ENCODE measurements around the gene HOXB1. TPM values are rescaled to one million over a fixed set of nuclear protein-coding genes. Genes with fewer than 3 reads are reported as not detected.
A peak's percentile ranks its signal among the peaks of the same experiment; 100 is the strongest.

The HOXB1 gene
- polyA plus RNA-seq, 1 of the 3 experiments (the other 2 are of a cell fraction): not detected

DNA sequence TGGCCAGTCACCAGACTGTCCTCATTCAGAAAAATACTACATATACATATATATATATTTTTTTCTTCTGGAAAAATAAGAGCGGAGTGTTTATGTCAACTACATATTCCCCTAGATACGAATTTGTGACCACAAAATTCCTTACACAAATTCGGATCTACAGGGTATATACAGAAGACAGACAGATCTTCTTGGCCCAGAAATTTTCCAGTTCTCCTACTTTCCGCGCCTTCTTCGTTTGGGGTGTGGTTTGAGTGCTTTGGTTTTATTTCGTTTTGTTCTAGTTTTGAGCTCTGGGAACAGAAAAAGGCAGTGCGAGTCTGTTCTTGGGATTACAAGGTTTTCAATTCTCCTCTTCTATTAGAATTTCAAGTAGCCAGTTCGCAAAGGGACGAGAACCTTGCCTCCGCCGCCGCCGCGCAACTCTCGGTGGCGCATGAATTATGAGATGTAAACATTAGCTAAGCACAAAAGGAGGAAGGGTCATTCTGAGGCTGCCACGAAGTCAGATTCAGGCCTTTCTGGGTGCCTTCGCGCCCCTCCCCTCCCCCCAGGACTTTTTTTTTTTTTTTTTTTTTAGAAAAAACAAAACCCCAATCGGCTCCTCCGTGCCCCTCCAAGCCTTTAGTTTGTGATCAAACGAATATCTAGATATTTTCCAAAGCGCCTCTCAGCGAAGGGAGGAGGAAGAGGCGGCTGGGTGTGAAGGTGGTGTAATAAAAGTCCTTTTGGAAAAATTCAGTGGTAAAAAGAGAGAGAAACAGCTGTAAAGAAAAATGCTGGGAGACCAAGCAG, 49.1 kb upstream of the HOXB1 start:
- peaks cover 4% of the 10 kb centered on the region for H3F3A ChIP-seq (replicated peaks; ENCODE audit: insufficient read depth)
- peaks cover 0 to under 1% of the 10 kb centered on the region in 2 experiments; a peak in 1 of 4 replicates for H3K4me1 ChIP-seq (ENCODE audit: control insufficient read depth in 1 of 2, insufficient read depth in 2 of 2, low read depth in 1 of 2, low read length in 1 of 2)
- 27% methylated on average over 26 of the region's 26 CpGs for WGBS (ENCODE audit: low lambda C conversion rate)
- 0 out of 2 replicates have a peak, but pooled peaks have one; percentile 16 for TF ChIP-seq POLR2AphosphoS5 (IDR thresholded peaks at IDR 0.05; ENCODE audit: low read depth, low read length)
- no peak for TF ChIP-seq FOXJ3 (CRISPR knock-in tag; IDR thresholded peaks at IDR 0.05)
- H3K4me2 ChIP-seq: no peak overlapping the region
- H3K4me3 ChIP-seq (ENCODE audit: low read depth in 2 of 2, low read length in 1 of 2): no peak overlapping the region
- peaks cover 9% of the 10 kb centered on the region; the same call in 1 of the 2 replicates for H4K20me1 ChIP-seq (ENCODE audit: insufficient read depth)
- DNase-seq: no peak
- CTCF ChIA-PET: interaction anchor here (0.7 to 1.5 kb wide), 4 partner anchors 12 to 244 kb away, joined by 3 read pairs; no protein-coding TSS in a partner anchor
- no peaks in the 10 kb centered on the region for H3K79me2 ChIP-seq (ENCODE audit: insufficient read depth)
- no peaks in the 10 kb centered on the region for H3K36me3 ChIP-seq (replicated peaks in 1 of 2; ENCODE audit: control insufficient read depth in 1 of 2, insufficient read depth in 2 of 2, low read length in 1 of 2)
- H2AFZ ChIP-seq (ENCODE audit: low read depth): no peak overlapping the region
- POLR2A ChIA-PET: no interaction called here
- no peaks in the 10 kb centered on the region for H3K9me3 ChIP-seq
- H3K27me3 ChIP-seq (ENCODE audit: insufficient read depth): peaks cover 94% of the 10 kb centered on the region
- H3K9ac ChIP-seq: no peak overlapping the region
- no peaks in the 10 kb centered on the region for H3K9me2 ChIP-seq
- no peak overlapping the region for H3K27ac ChIP-seq (ENCODE audit: low read depth in 2 of 2, low read length in 1 of 2)

- no peak overlapping the region for H3K27ac ChIP-seq (ENCODE audit: low read depth in 2 of 2, low read length in 1 of 2)
- no peaks in the 10 kb centered on the region for H3K36me3 ChIP-seq (replicated peaks in 1 of 2; ENCODE audit: control insufficient read depth in 1 of 2, insufficient read depth in 2 of 2, low read length in 1 of 2)
- no peak overlapping the region for H3K9ac ChIP-seq
- peaks cover 9% of the 10 kb centered on the region; the same call in 1 of the 2 replicates for H4K20me1 ChIP-seq (ENCODE audit: insufficient read depth)
- no peaks in the 10 kb centered on the region for H3K79me2 ChIP-seq (ENCODE audit: insufficient read depth)
- peaks cover 94% of the 10 kb centered on the region for H3K27me3 ChIP-seq (ENCODE audit: insufficient read depth)
- TF ChIP-seq SIN3A (IDR thresholded peaks at IDR 0.05; ENCODE audit: borderline replicate concordance, low read depth, low read length): no peak
- TF ChIP-seq ZBTB33 (IDR thresholded peaks at IDR 0.05; ENCODE audit: borderline replicate concordance, low read depth): no peak
- TF ChIP-seq RCOR1 (IDR thresholded peaks at IDR 0.05; ENCODE audit: low read length): no peak
- TF ChIP-seq, protein P1, sequence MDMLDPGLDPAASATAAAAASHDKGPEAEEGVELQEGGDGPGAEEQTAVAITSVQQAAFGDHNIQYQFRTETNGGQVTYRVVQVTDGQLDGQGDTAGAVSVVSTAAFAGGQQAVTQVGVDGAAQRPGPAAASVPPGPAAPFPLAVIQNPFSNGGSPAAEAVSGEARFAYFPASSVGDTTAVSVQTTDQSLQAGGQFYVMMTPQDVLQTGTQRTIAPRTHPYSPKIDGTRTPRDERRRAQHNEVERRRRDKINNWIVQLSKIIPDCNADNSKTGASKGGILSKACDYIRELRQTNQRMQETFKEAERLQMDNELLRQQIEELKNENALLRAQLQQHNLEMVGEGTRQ (IDR thresholded peaks at IDR 0.05; ENCODE audit: borderline replicate concordance, low read depth, low read length): no peak
- TF ChIP-seq YY1 (IDR thresholded peaks at IDR 0.05; ENCODE audit: low read depth): no peak
- no peak for TF ChIP-seq TEAD4 (IDR thresholded peaks at IDR 0.05; ENCODE audit: borderline replicate concordance, insufficient read depth)
- no peak for TF ChIP-seq RXRA (IDR thresholded peaks at IDR 0.05; ENCODE audit: borderline replicate concordance, low read depth)
- TF ChIP-seq IRF3 (IDR thresholded peaks at IDR 0.05; ENCODE audit: low read depth, low read length): no peak
- TF ChIP-seq MXI1 (IDR thresholded peaks at IDR 0.05; ENCODE audit: low read depth, low read length): no peak
- TF ChIP-seq NFIC (IDR thresholded peaks at IDR 0.05; ENCODE audit: borderline replicate concordance): no peak
- TF ChIP-seq EP300 (IDR thresholded peaks at IDR 0.05; ENCODE audit: borderline replicate concordance in 1 of 2, low read depth in 1 of 2, low read length in 1 of 2): no peak
- TF ChIP-seq GABPA (IDR thresholded peaks at IDR 0.05; ENCODE audit: low read depth): no peak
- TF ChIP-seq FOSL2 (IDR thresholded peaks at IDR 0.05; ENCODE audit: borderline replicate concordance, low read depth): no peak
- no peak for TF ChIP-seq GATA2 (CRISPR knock-in tag; IDR thresholded peaks at IDR 0.05)
- no peak for TF ChIP-seq NRF1 (IDR thresholded peaks at IDR 0.05; ENCODE audit: low read depth, low read length)
- TF ChIP-seq FOXM1 (IDR thresholded peaks at IDR 0.05; ENCODE audit: low read depth): no peak
- no peak for TF ChIP-seq MEF2A (IDR thresholded peaks at IDR 0.05; ENCODE audit: borderline replicate concordance, low read depth)
- TF ChIP-seq TAF1 (IDR thresholded peaks at IDR 0.05; ENCODE audit: borderline replicate concordance, low read depth, low read length): no peak
- TF ChIP-seq SMC3 (IDR thresholded peaks at IDR 0.05; ENCODE audit: low read depth, low read length): no peak
- TF ChIP-seq CHD2 (IDR thresholded peaks at IDR 0.05; ENCODE audit: low read length, partially characterized antibody): no peak
- no peak for DNase-seq
- no peaks in the 10 kb centered on the region; a peak in 1 of 4 replicates for H3K4me1 ChIP-seq (ENCODE audit: control insufficient read depth in 1 of 2, insufficient read depth in 2 of 2, low read depth in 1 of 2, low read length in 1 of 2)
- ChIA-PET POLR2A (no interaction called here), CTCF (interaction anchor here (0.7 to 1.5 kb wide), 3 partner anchors 11 to 244 kb away, joined by 3 read pairs; no protein-coding TSS in a partner anchor)
- peaks cover 4% of the 10 kb centered on the region for H3F3A ChIP-seq (replicated peaks; ENCODE audit: insufficient read depth)
- no peak overlapping the region for H3K4me3 ChIP-seq (ENCODE audit: low read depth in 2 of 2, low read length in 1 of 2)
- H3K9me2 ChIP-seq: no peaks in the 10 kb centered on the region
- WGBS (ENCODE audit: low lambda C conversion rate): 17% methylated on average over 7 of the region's 7 CpGs
- no peaks in the 10 kb centered on the region for H3K9me3 ChIP-seq
- no peak overlapping the region for H3K4me2 ChIP-seq
- H2AFZ ChIP-seq (ENCODE audit: low read depth): no peak overlapping the region
Measured at GRCh38 chr17:48579471-48579759, 48.6 kb upstream of the HOXB1 start.

Measured in SK-N-SH (cell line).